Thymus (tissue), 14 donors: ENCODE results near the gene TMEM250. TPM values are rescaled to one million over a fixed set of nuclear protein-coding genes. Genes with fewer than 3 reads are reported as not detected.

Source experiments
- DNase-seq, 9 donors: peaks; one replicate each; pipeline ENCODE4 v3.0.0-alpha.2; 2013; ENCODE audit warnings: low spot score in 9 of 9, low read depth in 6 of 9, missing footprints in 1 of 9
- H3K27ac ChIP-seq, 2 donors: one replicate each; pipeline ENCODE4 v1.5.1; 2013; ENCODE audit warnings: control low read depth in 1 of 2, low read depth in 1 of 2, low read length in 1 of 2, mild to moderate bottlenecking in 1 of 2, moderate library complexity in 1 of 2
- H3K27me3 ChIP-seq, 2 donors: one replicate each; pipeline ENCODE4 v1.5.1; 2013; ENCODE audit warnings: low read length in 1 of 2; ENCODE audit not compliant: control insufficient read depth in 2 of 2, insufficient read depth in 1 of 2
- H3K36me3 ChIP-seq, 2 donors: one replicate each; pipeline ENCODE4 v1.5.1; 2013; ENCODE audit warnings: low read length in 1 of 2, mild to moderate bottlenecking in 1 of 2, moderate library complexity in 1 of 2; ENCODE audit not compliant: control insufficient read depth in 2 of 2, insufficient read depth in 2 of 2
- H3K4me1 ChIP-seq, 2 donors: one replicate each; pipeline ENCODE4 v1.5.1; 2013; ENCODE audit warnings: low read length in 2 of 2; ENCODE audit not compliant: control insufficient read depth in 2 of 2, insufficient read depth in 2 of 2
- H3K4me3 ChIP-seq, 2 donors: one replicate each; pipeline ENCODE4 v1.5.1; 2013; ENCODE audit warnings: low read length in 2 of 2, control low read depth in 1 of 2, mild to moderate bottlenecking in 1 of 2
- H3K9me3 ChIP-seq, 2 donors: one replicate each; pipeline ENCODE4 v1.5.1; 2013; ENCODE audit warnings: low read length in 1 of 2, mild to moderate bottlenecking in 1 of 2; ENCODE audit not compliant: control insufficient read depth in 2 of 2, insufficient read depth in 1 of 2
- WGBS: extraction: QIAGEN DNeasy Blood & Tissue Kit; methylation state at CpG from one replicate; pipeline ENCODE4 v1.1.7; 2013; 5-methylcytosine and 5-hydroxymethylcytosine counted together
- long read RNA-seq, 10 donors: transcript quantifications; one replicate each; lab custom pipeline, GENCODE V29; 2026
- polyA plus RNA-seq: library from polyadenylated mRNA; stranded (reverse); fragments of 200-250 nt; gene quantifications from one replicate; pipeline ENCODE4 v1.2.3, GENCODE V29; 2013
- total RNA-seq: library from RNA; stranded (reverse); fragments of 120-200 nt; gene quantifications from one replicate; pipeline ENCODE4 v1.2.4, GENCODE V29; 2013
- donor health status: healthy.

The TMEM250 gene, protein sequence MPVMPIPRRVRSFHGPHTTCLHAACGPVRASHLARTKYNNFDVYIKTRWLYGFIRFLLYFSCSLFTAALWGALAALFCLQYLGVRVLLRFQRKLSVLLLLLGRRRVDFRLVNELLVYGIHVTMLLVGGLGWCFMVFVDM
- total RNA-seq = 19.2 TPM
- 22.4 TPM for polyA plus RNA-seq
- long read RNA-seq, donor 1 = 0 reads
- long read RNA-seq, donor 2 = 0 reads
- long read RNA-seq, donor 3, transcript TMEM250-201 (2 exons, 2,823 nt) = major isoform, 14 of 15 reads
- long read RNA-seq, donor 3, partial matches to known transcripts = 0 of 15 reads
- long read RNA-seq, donor 3, other reads (novel, unspliced or antisense) = 0 of 15 reads
- long read RNA-seq, donor 4, transcript TMEM250-201 (2 exons, 2,823 nt) = major isoform, 10 of 10 reads
- long read RNA-seq, donor 4, partial matches to known transcripts = 0 of 10 reads
- long read RNA-seq, donor 4, other reads (novel, unspliced or antisense) = 0 of 10 reads
- long read RNA-seq, donor 5, transcript TMEM250-201 (2 exons, 2,823 nt) = major isoform, 17 of 17 reads
- long read RNA-seq, donor 5, partial matches to known transcripts = 0 of 17 reads
- long read RNA-seq, donor 5, other reads (novel, unspliced or antisense) = 0 of 17 reads
- long read RNA-seq, donor 6, transcript TMEM250-201 (2 exons, 2,823 nt) = major isoform, 5 of 6 reads
- long read RNA-seq, donor 6, partial matches to known transcripts = 0 of 6 reads
- long read RNA-seq, donor 6, other reads (novel, unspliced or antisense) = 0 of 6 reads
- long read RNA-seq, donor 7, partial matches to known transcripts = 0 of 3 reads
- long read RNA-seq, donor 7, other reads (novel, unspliced or antisense) = 0 of 3 reads
- long read RNA-seq, donor 8, transcript TMEM250-201 (2 exons, 2,823 nt) = major isoform, 6 of 6 reads
- long read RNA-seq, donor 8, partial matches to known transcripts = 0 of 6 reads
- long read RNA-seq, donor 8, other reads (novel, unspliced or antisense) = 0 of 6 reads
- long read RNA-seq, donor 9, partial matches to known transcripts = 0 of 3 reads
- long read RNA-seq, donor 9, other reads (novel, unspliced or antisense) = 0 of 3 reads
- long read RNA-seq, donor 10, partial matches to known transcripts = 0 of 2 reads
- long read RNA-seq, donor 10, other reads (novel, unspliced or antisense) = 0 of 2 reads

DNA sequence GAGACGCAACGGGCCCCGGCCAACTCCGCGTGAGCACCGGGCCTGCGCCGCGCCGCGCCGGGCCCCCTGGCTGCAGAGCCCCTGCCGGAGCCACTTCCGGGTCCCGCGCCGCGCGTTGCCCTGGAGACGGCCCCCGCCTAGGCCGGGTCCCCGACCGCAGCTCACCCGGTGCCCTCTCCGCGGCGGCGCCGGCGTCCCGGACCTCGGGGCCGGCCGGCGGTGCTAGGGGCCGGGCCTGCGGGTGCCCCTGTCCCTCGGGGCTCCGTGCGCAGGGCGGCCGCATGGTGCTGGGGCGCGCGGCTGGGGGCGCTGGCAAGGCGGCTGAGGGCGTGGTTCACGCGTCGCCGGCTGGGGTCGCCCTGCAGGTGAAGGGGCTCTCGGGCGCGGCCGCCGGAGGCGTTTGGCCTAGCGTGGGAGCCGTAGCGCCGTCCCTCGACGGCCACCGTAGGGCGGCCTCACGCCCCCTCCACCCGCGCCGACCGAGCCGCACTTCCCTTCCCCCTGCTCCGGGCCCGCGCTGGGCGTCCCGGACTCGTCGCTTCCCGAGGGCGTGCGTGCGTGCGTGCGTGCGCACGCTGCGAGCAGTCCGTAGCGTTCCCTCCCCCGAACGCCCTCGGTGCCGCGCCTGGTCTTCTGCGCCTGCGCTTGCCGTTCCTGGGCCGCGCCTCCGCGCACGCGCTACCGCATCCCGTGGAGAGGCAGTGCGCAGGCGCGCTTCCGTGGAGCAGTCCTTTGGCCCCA is at the start of gene TMEM250:
Gene TMEM250 (minus strand): TSS at position 556 of the 741 bp plus-strand sequence. CDS start 1,975 bp downstream, outside the sequence.
- Histone ChIP-seq H3K9me3 (no peaks in the 10 kb centered on the region), H3K27ac (peak within 1 kb of the TSS; percentile 32 to 96), H3K27me3 (peaks cover 0 to 5% of the 10 kb centered on the region in 2 donors), H3K4me1 (peaks cover 14 to 23% of the 10 kb centered on the region in 2 donors), H3K4me3 (peak within 1 kb of the TSS; percentile 62 to 91), H3K36me3 (peaks cover 15 to 21% of the 10 kb centered on the region in 2 donors)
- DNase-seq = peak; percentile 89 to 98 (median 94)
- under 1% methylated on average over 112 of the region's 112 CpGs for WGBS

DNA sequence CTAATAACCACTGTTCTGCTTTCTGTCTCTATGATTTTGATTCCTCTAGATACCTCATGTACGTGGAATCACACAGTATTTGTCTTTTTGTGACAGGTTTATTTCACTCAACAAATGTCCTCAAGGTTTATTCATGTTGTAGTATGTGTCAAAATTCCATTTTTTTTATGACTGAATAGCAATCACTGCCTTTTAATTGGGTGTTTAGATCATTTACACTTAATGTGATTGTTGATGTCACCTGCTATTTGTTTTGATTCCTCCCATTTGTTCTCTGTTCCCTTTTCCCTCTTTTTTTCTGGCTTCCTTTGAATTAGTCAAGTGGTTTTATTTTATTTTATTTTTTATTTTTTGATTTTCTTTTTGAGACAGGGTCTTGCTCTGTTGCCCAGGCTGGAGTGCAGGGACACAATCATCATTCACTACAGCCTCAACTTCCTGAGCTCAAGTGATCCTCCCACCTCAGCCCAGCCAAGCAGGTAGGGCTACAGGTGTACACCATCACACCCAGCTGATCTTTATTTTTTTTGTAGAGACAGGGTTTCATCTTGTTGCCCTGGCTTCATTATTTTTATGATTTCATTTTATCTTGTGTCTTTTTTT is 44.7 kb upstream of the TMEM250 start:
- WGBS = 94% methylated on average over 1 of the region's 1 CpG
- no peaks in the 10 kb centered on the region for H3K27me3 ChIP-seq

DNA sequence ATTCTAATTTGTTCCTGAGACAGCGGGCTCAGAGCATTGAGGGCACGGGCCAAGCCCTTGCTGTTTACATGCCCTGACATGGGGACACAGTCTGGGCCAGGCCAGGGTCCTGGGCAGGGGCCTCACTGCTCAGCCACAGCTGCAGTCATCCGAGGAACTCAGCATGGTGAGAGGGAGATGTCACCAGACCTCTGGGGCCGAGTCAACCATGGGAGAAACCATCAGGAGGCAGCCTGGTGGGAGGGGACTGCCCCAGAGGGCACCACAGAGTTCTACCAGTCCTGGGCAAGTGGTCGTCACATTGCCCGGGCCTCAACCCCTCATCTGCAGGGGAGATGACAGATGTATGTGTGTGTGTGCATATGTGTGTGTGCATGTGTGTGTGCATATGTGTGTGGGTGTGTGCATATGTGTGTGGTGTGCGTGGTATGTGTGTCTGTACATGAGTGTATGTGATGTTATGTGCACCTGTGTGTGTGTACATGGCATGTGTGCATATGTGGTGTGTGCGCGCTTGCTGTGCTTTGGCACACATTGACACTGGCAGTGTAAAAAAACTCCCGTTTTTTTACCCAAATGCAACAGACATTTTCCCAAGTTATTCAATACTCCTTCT is 42.4 kb upstream of the TMEM250 start:
- peaks cover 0 to 20% of the 10 kb centered on the region in 2 donors for H3K27me3 ChIP-seq
- no peak for DNase-seq
- H3K36me3 ChIP-seq = no peaks in the 10 kb centered on the region
- WGBS = 87% methylated on average over 10 of the region's 10 CpGs
- no peak overlapping the region for H3K27ac ChIP-seq
- no peaks in the 10 kb centered on the region for H3K9me3 ChIP-seq
- no peaks in the 10 kb centered on the region for H3K4me1 ChIP-seq
- no peak overlapping the region for H3K4me3 ChIP-seq

More for the DNA sequence above, 44.7 kb upstream of the TMEM250 start:
- Histone ChIP-seq H3K36me3 (no peaks in the 10 kb centered on the region), H3K9me3 (no peaks in the 10 kb centered on the region), H3K27ac (no peak overlapping the region), H3K4me3 (no peak overlapping the region), H3K4me1 (no peaks in the 10 kb centered on the region)
- no peak for DNase-seq

DNA sequence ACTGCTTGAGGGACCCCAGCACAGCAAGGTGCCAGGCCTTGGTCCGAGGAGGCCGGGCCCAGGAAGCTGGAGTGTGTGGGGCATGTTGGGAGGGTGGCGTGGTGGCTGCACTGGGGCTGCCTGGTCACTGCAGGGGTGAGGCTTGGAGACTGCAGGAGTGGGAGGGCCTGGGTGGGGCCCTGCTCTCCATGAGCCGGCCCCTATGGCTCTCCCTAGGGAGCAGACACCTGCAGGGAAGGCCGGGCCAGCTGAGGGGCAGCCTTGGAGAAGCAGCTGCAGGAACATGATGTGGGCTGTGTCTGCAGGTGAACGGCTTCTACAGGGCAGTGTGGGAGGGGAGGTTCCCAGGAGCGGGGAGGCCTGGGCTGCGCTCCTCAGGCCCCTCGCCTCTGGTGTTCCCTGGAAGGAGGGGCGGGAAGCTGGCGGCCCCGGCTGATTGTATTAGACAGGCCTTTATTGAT is 41.7 kb upstream of the TMEM250 start:
- WGBS = 96% methylated on average over 12 of the region's 12 CpGs
- Histone ChIP-seq H3K27me3 (peaks cover 0 to 23% of the 10 kb centered on the region in 2 donors), H3K27ac (no peak overlapping the region), H3K4me1 (no peaks in the 10 kb centered on the region), H3K4me3 (no peak overlapping the region), H3K36me3 (no peaks in the 10 kb centered on the region), H3K9me3 (no peaks in the 10 kb centered on the region)
- DNase-seq = no peak

DNA sequence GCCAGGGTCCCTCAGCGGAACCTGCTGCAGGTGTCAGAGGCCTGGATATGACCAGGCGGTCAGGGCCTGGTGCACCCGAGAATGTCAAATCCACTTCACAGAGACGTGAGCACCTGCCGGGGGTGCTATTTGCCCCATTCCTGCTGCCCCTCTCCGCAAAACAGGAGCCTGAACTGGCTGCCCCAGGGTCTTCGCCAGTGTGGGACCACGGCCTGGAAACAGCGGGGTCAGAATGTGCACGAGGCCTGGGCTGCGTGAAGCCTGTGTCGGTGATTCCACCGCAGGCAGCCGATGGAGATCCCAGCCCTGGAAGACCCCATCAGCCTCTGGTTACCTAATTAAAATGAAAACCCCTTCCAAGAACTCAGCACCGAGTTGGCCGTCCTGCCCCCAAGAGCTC is 41.2 kb upstream of the TMEM250 start:
- Histone ChIP-seq H3K27ac (no peak overlapping the region), H3K4me1 (no peaks in the 10 kb centered on the region), H3K9me3 (no peaks in the 10 kb centered on the region), H3K36me3 (no peaks in the 10 kb centered on the region), H3K27me3 (peaks cover 0 to 27% of the 10 kb centered on the region in 2 donors), H3K4me3 (no peak overlapping the region)
- 97% methylated on average over 16 of the region's 16 CpGs for WGBS
- no peak for DNase-seq

DNA sequence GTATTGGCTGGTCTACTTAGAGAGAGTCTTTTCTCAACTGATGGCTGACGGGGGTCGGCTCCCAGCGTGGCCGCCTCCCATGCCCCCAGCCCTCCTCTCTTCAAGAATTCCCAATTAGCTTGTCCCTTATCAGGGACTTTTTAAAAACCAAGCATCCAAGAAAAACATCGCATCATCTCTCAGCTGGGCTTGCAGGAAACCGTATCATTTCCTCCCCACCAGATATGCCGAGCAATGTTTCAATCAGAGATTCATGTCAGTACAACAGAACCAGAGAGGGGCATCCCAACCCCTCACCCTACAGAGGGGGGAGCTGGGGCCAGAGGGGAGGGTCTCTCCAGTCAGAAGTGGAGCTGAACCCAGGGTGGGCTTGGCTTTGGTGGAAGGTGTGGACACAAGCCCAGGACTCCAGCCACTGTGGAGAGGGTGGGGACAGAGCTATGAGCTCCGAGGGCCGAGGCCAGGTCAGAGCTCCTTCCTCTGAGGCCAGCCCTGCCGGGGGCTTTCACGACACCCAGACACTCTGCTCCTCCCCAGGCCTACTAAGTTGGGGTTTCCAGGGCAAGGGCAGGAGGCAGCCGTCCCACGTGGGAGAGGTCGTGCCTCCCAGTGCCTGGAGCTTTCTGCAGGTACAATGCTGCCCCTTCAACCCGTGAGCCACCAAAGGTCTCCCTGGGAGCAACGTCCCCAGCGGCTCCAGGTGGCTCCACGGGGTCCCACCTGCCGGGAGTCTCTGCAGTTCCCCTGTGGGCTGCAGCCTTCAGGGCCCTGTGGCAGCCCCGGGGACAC is 39.0 kb upstream of the TMEM250 start:
- no peak overlapping the region for H3K4me3 ChIP-seq
- no peaks in the 10 kb centered on the region for H3K36me3 ChIP-seq
- no peak for DNase-seq
- peaks cover 0 to 28% of the 10 kb centered on the region in 2 donors for H3K27me3 ChIP-seq
- 70% methylated on average over 20 of the region's 20 CpGs for WGBS
- H3K9me3 ChIP-seq = no peaks in the 10 kb centered on the region
- no peaks in the 10 kb centered on the region for H3K4me1 ChIP-seq
- H3K27ac ChIP-seq = no peak overlapping the region

DNA sequence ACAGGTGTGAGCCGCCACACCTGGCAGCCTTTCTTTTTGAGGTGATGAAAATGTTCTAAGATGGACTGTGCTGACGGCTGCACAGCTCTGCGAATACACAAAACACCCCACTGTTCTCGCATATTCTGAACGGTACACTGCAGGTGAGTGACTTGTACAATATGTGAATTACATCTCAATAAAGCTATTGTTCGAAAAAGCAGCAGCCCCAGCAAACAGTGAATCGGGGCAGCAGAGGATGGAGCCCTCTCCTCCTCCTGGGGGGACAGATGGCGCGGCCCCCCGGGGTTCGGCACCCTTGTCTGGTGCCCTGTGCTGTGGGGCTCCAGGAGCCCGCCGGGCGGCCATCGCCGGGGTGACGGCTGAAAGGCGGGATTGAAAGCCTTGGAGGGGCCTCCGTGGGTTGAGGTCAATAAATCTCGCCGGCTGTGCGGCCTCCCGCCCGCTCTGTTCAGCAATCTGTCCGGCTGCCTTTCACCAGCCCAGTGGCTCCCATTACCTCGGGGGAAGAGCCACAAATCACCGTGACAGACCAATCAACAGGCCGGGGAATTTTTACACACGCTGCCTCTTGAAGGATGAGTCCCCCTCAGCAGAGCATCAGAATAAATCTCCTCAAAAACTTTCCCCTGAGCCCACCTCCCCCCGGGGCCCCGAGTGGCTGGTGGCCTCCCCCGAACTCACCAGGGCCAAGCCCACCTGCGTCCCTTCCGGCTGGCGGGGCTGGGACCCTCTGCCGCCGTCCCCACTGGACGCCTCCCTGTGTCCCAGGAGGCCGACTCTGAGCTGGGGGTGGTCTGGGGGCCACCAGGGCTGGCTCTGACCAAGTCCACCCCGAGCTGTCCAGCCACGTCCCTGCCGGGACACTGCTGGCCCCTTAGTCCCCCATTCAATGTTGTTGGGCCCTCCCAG is 37.8 kb upstream of the TMEM250 start:
- H3K27ac ChIP-seq = no peak overlapping the region
- DNase-seq = no peak
- no peaks in the 10 kb centered on the region for H3K4me1 ChIP-seq
- H3K9me3 ChIP-seq = no peaks in the 10 kb centered on the region
- H3K36me3 ChIP-seq = no peaks in the 10 kb centered on the region
- 85% methylated on average over 42 of the region's 42 CpGs for WGBS
- peaks cover 0 to 34% of the 10 kb centered on the region in 2 donors for H3K27me3 ChIP-seq
- H3K4me3 ChIP-seq = no peak overlapping the region
